ENCODE measurements around the gene DOP1A.
"Not testable (repeated sequence)": the region's sequence is repeated elsewhere in the genome, so short reads cannot be mapped to it uniquely, and the experiment has no call there.

Gene DOP1A

DNA sequence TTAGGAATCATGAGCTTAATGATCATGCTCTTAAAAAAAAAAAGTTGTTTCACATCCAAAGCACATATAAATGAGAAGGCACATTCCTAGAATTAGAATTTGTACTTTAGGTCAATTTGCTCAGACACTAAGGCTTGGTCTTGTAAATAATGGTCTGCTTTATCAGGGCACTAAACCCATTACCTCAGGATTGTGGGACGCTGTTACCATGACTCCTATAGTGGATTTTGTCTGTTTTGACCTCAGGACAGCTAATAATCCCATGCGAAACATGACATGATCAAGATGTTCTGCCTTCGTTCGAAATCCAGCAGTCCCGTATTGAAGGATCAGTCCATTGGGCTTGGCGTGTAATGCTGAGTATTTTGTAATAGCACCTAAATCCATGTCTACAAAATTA is 123.2 kb downstream of the DOP1A start:
- Mint-ChIP-seq H3K9me3 (no peaks in the 10 kb centered on the region), H3K4me3 (peak overlapping the region; percentile 94 to 100 (median 98)), H3K27me3 (ENCODE audit: low read depth) (no peaks in the 10 kb centered on the region), H3K4me1 (peaks cover 31% of the 10 kb centered on the region), H3K27ac (no peak overlapping the region), H3K36me3 (ENCODE audit: low read depth) (peaks cover 28% of the 10 kb centered on the region)
- TF ChIP-seq, protein P1, sequence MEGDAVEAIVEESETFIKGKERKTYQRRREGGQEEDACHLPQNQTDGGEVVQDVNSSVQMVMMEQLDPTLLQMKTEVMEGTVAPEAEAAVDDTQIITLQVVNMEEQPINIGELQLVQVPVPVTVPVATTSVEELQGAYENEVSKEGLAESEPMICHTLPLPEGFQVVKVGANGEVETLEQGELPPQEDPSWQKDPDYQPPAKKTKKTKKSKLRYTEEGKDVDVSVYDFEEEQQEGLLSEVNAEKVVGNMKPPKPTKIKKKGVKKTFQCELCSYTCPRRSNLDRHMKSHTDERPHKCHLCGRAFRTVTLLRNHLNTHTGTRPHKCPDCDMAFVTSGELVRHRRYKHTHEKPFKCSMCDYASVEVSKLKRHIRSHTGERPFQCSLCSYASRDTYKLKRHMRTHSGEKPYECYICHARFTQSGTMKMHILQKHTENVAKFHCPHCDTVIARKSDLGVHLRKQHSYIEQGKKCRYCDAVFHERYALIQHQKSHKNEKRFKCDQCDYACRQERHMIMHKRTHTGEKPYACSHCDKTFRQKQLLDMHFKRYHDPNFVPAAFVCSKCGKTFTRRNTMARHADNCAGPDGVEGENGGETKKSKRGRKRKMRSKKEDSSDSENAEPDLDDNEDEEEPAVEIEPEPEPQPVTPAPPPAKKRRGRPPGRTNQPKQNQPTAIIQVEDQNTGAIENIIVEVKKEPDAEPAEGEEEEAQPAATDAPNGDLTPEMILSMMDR (IDR thresholded peaks at IDR 0.05; ENCODE audit: unreplicated experiment in 3 of 3): no peak

GRCh38 chr6:83191974-83192373 is 124.5 kb downstream of the DOP1A start:
- H3K9me3 Mint-ChIP-seq; H3K27me3 Mint-ChIP-seq (ENCODE audit: low read depth): not testable (repeated sequence)
- H3K27ac Mint-ChIP-seq: peak overlapping the region in 2 of 3 experiments; percentile 90 to 95
- H3K4me3 Mint-ChIP-seq: peak overlapping the region; percentile 94 to 100 (median 98)
- H3K4me1 Mint-ChIP-seq: peaks cover 31% of the 10 kb centered on the region
- H3K36me3 Mint-ChIP-seq (ENCODE audit: low read depth): peaks cover 22% of the 10 kb centered on the region

DNA sequence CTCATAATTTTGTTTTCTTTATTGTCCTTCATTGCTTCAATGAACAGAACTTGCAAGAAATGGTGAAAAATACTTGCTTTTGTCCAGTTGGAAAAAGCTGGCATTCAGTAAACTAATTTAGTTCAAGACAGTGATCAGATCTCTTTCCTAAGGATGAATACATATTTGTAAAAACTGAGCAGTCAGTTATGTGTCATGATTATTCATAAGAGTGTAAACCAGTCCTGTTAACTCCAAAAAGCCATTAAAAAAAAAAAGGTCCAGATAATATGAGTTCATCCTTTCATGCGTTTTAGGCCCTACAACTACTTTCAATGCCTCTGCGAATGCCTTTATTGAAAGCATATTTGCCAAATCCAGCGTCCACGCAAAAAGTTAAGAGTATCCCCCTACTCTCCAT is 125.0 kb downstream of the DOP1A start:
- Mint-ChIP-seq H3K36me3 (ENCODE audit: low read depth) (peaks cover 25% of the 10 kb centered on the region), H3K4me1 (peaks cover 31% of the 10 kb centered on the region), H3K27me3 (ENCODE audit: low read depth) (no peaks in the 10 kb centered on the region), H3K27ac (peak overlapping the region; percentile 90 to 95 (median 95)), H3K4me3 (peak overlapping the region; percentile 94 to 100 (median 98)), H3K9me3 (no peaks in the 10 kb centered on the region)
- TF ChIP-seq, protein P1 (IDR thresholded peaks at IDR 0.05; ENCODE audit: unreplicated experiment in 3 of 3): no peak

GRCh38 chr6:83192871-83193746 is 125.6 kb downstream of the DOP1A start, which contains the start of the genes PGM3 and RWDD2A:
PGM3 (minus strand) TSS chr6:83193265; CDS start chr6:83191012, 2,253 bp downstream.
RWDD2A (plus strand) TSS chr6:83193357; CDS start chr6:83194452, 1,095 bp downstream.
- H3K4me3 Mint-ChIP-seq: peak within 1 kb of the TSS; percentile 94 to 100 (median 98)
- H3K27me3 Mint-ChIP-seq (ENCODE audit: low read depth): no peaks in the 10 kb centered on the region
- H3K36me3 Mint-ChIP-seq (ENCODE audit: low read depth): peaks cover 26% of the 10 kb centered on the region
- no peaks in the 10 kb centered on the region for H3K9me3 Mint-ChIP-seq
- H3K27ac Mint-ChIP-seq: peak within 1 kb of the TSS; percentile 90 to 95 (median 95)
- TF ChIP-seq, protein P1 (IDR thresholded peaks at IDR 0.05; ENCODE audit: unreplicated experiment in 3 of 3): no peak
- peaks cover 31% of the 10 kb centered on the region for H3K4me1 Mint-ChIP-seq

GRCh38 chr6:83193747-83194566 is 126.5 kb downstream of the DOP1A start:
- peaks cover 31% of the 10 kb centered on the region for H3K4me1 Mint-ChIP-seq
- TF ChIP-seq, protein P1 (IDR thresholded peaks at IDR 0.05; ENCODE audit: unreplicated experiment in 3 of 3): no peak
- H3K27me3 Mint-ChIP-seq (ENCODE audit: low read depth): no peaks in the 10 kb centered on the region
- peak overlapping the region; percentile 80 to 94 (median 87) for H3K4me3 Mint-ChIP-seq
- H3K36me3 Mint-ChIP-seq (ENCODE audit: low read depth): peaks cover 21% of the 10 kb centered on the region
- peak overlapping the region in 2 of 3 experiments; percentile 33 to 45 for H3K27ac Mint-ChIP-seq
- H3K9me3 Mint-ChIP-seq: no peaks in the 10 kb centered on the region
